Measurements from ENCODE around the gene CNOT6L.
A peak's percentile ranks its signal among the peaks of the same experiment; 100 is the strongest.
"Not testable (repeated sequence)": the region's sequence is repeated elsewhere in the genome, so short reads cannot be mapped to it uniquely, and the experiment has no call there.

CNOT6L gene

GRCh38 chr4:77819843-77820648, 878 bp upstream of the CNOT6L start:
- peak; percentile 97 for DNase-seq

- no peak for DNase-seq
These were observed 255 bp upstream of the CNOT6L start for GRCh38 chr4:77819404-77819842.

GRCh38 chr4:77818073-77818601, 1.0 kb downstream of the CNOT6L start:
- DNase-seq = peak; percentile 44

GRCh38 chr4:77817304-77818072, 1.7 kb downstream of the CNOT6L start:
- no peak for DNase-seq

- no peak for DNase-seq
These were observed 2.6 kb downstream of the CNOT6L start for GRCh38 chr4:77816546-77816945.

GRCh38 chr4:77815636-77816035, 3.5 kb downstream of the CNOT6L start:
- no peak for DNase-seq

GRCh38 chr4:77805840-77806239, 13.3 kb downstream of the CNOT6L start:
- DNase-seq = no peak

GRCh38 chr4:77804471-77804870, 14.7 kb downstream of the CNOT6L start:
- no peak for DNase-seq

GRCh38 chr4:77802402-77802801, 16.8 kb downstream of the CNOT6L start:
- no peak for DNase-seq

GRCh38 chr4:77801260-77801608, 17.9 kb downstream of the CNOT6L start:
- no peak for DNase-seq

GRCh38 chr4:77800483-77801259, 18.5 kb downstream of the CNOT6L start:
- no peak for DNase-seq

GRCh38 chr4:77800077-77800476, 19.1 kb downstream of the CNOT6L start:
- no peak for DNase-seq

GRCh38 chr4:77798385-77798784, 20.8 kb downstream of the CNOT6L start:
- no peak for DNase-seq

GRCh38 chr4:77797239-77797638, 21.9 kb downstream of the CNOT6L start:
- no peak for DNase-seq

- no peak for DNase-seq
These were observed 23.8 kb downstream of the CNOT6L start for GRCh38 chr4:77795326-77795725.

- no peak for DNase-seq
These were observed 29.0 kb downstream of the CNOT6L start for GRCh38 chr4:77790146-77790545.

- no peak for DNase-seq
These were observed 30.2 kb downstream of the CNOT6L start for GRCh38 chr4:77788990-77789389.

GRCh38 chr4:77787969-77788368, 31.2 kb downstream of the CNOT6L start:
- no peak for DNase-seq

GRCh38 chr4:77785669-77786068, 33.5 kb downstream of the CNOT6L start:
- DNase-seq = no peak

GRCh38 chr4:77783895-77784294, 35.3 kb downstream of the CNOT6L start:
- DNase-seq = no peak

- DNase-seq = no peak
These were observed 36.9 kb downstream of the CNOT6L start for GRCh38 chr4:77782102-77782835.

GRCh38 chr4:77780762-77781161, 38.4 kb downstream of the CNOT6L start:
- not testable (repeated sequence) for DNase-seq
